ENCODE results near the gene ITPK1. TPM values are rescaled to one million over a fixed set of nuclear protein-coding genes. Genes with fewer than 3 reads are reported as not detected.

The ITPK1 gene
- total and polyA plus RNA-seq, 2 experiments from 2014 or later: 18.7 to 35.0 TPM

DNA sequence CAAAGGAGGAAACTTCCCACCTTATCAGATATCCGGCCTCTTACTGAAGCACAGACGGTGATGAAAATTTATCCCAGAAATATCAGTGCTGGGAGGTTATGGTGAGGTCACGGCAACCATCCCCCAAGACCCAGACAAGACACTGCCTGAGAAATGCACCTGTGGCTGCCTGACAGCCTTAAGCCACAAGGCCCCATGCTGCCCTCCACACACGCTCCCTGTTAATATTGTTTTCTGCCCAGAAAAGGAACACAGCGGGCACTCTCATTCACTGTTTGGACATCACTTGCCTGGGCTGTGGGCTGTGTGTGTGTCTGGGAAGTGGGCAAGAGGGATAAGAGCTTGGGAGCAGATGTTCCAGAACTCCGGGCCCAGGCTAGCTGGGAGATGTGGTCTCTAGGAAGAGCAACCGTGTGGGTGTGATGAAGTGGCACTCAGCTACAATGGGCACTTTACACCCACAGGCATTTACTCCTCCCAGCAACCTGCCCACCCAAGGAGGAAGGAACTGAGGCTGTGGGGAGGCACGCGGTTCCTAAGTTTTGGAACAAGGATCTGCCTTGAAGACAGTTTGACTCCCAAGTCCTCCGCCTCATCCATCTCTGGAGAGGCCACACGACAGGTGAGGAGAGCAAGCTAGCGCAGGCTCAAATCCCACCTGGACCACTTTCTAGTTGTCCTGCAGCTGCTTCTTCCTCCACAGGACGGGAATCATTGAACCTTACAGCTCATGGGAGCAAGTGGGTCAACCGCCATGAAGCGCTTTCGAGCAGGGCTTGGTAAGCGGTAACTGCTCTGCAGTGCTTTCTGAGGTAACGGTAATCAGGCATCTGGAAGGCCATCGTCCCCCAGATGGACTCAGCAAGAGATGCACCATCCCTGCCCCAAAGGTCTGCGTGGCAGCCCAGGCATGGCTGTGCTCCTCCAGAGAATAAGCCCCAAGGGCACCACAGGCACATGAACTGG, 101.4 kb downstream of the ITPK1 start:
- DNase-seq: no peak
- 0 out of 2 replicates have a peak overlapping the region, but pooled peaks have one; percentile 55 for H3K9ac ChIP-seq
- H3K4me2 ChIP-seq (ENCODE audit: unreplicated experiment): no peak overlapping the region
- no peaks in the 10 kb centered on the region for H4K20me1 ChIP-seq (ENCODE audit: insufficient read depth)
- no peak overlapping the region for H3K27ac ChIP-seq
- no peak overlapping the region for H2AFZ ChIP-seq
- no peak overlapping the region for H3K4me3 ChIP-seq
- no peaks in the 10 kb centered on the region; the same call in 1 of the 2 replicates for H3F3A ChIP-seq (ENCODE audit: insufficient read depth)
- in situ Hi-C loops (cut with MboI): no loop called here
- H3K27me3 ChIP-seq (replicated peaks; ENCODE audit: insufficient read depth): no peaks in the 10 kb centered on the region
- no peaks in the 10 kb centered on the region for H3K9me3 ChIP-seq (ENCODE audit: low read depth)
- no peak for TF ChIP-seq EZH2 (IDR thresholded peaks at IDR 0.05; ENCODE audit: insufficient read depth, poor library complexity, severe bottlenecking)
- TF ChIP-seq EZH2phosphoT487 (IDR thresholded peaks at IDR 0.05; ENCODE audit: insufficient read depth, low read depth): no peak
- H3K4me1 ChIP-seq (ENCODE audit: insufficient read depth): peaks cover 31% of the 10 kb centered on the region
- 96% methylated on average over 20 of the region's 20 CpGs for WGBS, 2 experiments (ENCODE audit: low coverage in 1 of 2, low lambda C conversion rate in 2 of 2, missing lambda C conversion rate in 2 of 2)
- no peaks in the 10 kb centered on the region for H3K79me2 ChIP-seq (ENCODE audit: insufficient read depth)
- no peaks in the 10 kb centered on the region for H3K9me2 ChIP-seq (ENCODE audit: insufficient read depth)
- no peaks in the 10 kb centered on the region for H3K36me3 ChIP-seq (ENCODE audit: low read depth)

GRCh38 chr14:93012951-93013719, 102.6 kb downstream of the ITPK1 start:
- Histone ChIP-seq H3K9ac (peak overlapping the region; percentile 55), H3K27ac (peak overlapping the region; percentile 79)

DNA sequence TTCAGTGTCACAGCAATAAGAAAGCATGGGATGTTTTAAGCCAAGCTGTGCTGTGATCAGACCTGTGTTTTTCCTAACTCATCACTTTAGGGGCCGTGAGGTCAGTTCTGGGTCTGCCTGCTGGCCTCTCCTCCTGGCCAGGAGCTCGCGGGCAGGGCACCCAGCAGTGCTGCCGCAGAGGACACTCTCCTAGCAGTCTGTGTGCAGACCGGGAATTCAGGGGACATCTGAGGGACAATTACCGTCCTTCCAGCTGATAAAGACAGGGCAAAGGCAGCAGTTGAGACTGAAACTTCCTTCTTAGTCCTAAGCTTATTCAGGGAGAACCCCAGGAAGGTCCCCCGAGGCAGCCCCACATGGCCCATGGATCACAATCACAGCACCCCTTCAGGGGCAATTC, 103.2 kb downstream of the ITPK1 start:
- Histone ChIP-seq H3K9me3 (ENCODE audit: low read depth) (no peaks in the 10 kb centered on the region), H3K79me2 (ENCODE audit: insufficient read depth) (no peaks in the 10 kb centered on the region), H2AFZ (no peak overlapping the region), H4K20me1 (ENCODE audit: insufficient read depth) (no peaks in the 10 kb centered on the region), H3K27me3 (replicated peaks; ENCODE audit: insufficient read depth) (no peaks in the 10 kb centered on the region), H3K27ac (peak overlapping the region; percentile 79), H3K36me3 (ENCODE audit: low read depth) (no peaks in the 10 kb centered on the region), H3K4me1 (ENCODE audit: insufficient read depth) (peaks cover 50% of the 10 kb centered on the region), H3F3A (ENCODE audit: insufficient read depth) (peaks cover 13% of the 10 kb centered on the region; the same call in 1 of the 2 replicates), H3K9ac (peak overlapping the region; percentile 55), H3K4me2 (ENCODE audit: unreplicated experiment) (no peak overlapping the region), H3K4me3 (no peak overlapping the region), H3K9me2 (ENCODE audit: insufficient read depth) (no peaks in the 10 kb centered on the region)
- WGBS, 2 experiments (ENCODE audit: low coverage in 1 of 2, low lambda C conversion rate in 2 of 2, missing lambda C conversion rate in 2 of 2): 73 to 76% methylated on average over 6 to 7 of the region's 7 CpGs
- TF ChIP-seq EZH2phosphoT487 (IDR thresholded peaks at IDR 0.05; ENCODE audit: insufficient read depth, low read depth) (no peak), EZH2 (IDR thresholded peaks at IDR 0.05; ENCODE audit: insufficient read depth, poor library complexity, severe bottlenecking) (no peak)
- no peak for DNase-seq
- in situ Hi-C loops (cut with MboI): no loop called here

More at GRCh38 chr14:93012951-93013719, 102.6 kb downstream of the ITPK1 start:
- TF ChIP-seq EZH2 (IDR thresholded peaks at IDR 0.05; ENCODE audit: insufficient read depth, poor library complexity, severe bottlenecking) (no peak), EZH2phosphoT487 (IDR thresholded peaks at IDR 0.05; ENCODE audit: insufficient read depth, low read depth) (no peak)
- in situ Hi-C loops (cut with MboI): no loop called here
- WGBS, 2 experiments (ENCODE audit: low coverage in 1 of 2, low lambda C conversion rate in 2 of 2, missing lambda C conversion rate in 2 of 2): 35 to 36% methylated on average over 10 of the region's 10 CpGs
- Histone ChIP-seq H3K4me1 (ENCODE audit: insufficient read depth) (peaks cover 44% of the 10 kb centered on the region), H4K20me1 (ENCODE audit: insufficient read depth) (no peaks in the 10 kb centered on the region), H3K27me3 (replicated peaks; ENCODE audit: insufficient read depth) (no peaks in the 10 kb centered on the region), H3K9me3 (ENCODE audit: low read depth) (no peaks in the 10 kb centered on the region), H3F3A (ENCODE audit: insufficient read depth) (peaks cover 6% of the 10 kb centered on the region; the same call in 1 of the 2 replicates), H3K4me2 (ENCODE audit: unreplicated experiment) (peak overlapping the region; percentile 76), H3K79me2 (ENCODE audit: insufficient read depth) (no peaks in the 10 kb centered on the region), H3K4me3 (0 out of 2 replicates have a peak overlapping the region, but pooled peaks have one; percentile 23), H2AFZ (0 out of 2 replicates have a peak overlapping the region, but pooled peaks have one; percentile 36), H3K36me3 (ENCODE audit: low read depth) (no peaks in the 10 kb centered on the region), H3K9me2 (ENCODE audit: insufficient read depth) (no peaks in the 10 kb centered on the region)
- DNase-seq: peak; percentile 89

DNA sequence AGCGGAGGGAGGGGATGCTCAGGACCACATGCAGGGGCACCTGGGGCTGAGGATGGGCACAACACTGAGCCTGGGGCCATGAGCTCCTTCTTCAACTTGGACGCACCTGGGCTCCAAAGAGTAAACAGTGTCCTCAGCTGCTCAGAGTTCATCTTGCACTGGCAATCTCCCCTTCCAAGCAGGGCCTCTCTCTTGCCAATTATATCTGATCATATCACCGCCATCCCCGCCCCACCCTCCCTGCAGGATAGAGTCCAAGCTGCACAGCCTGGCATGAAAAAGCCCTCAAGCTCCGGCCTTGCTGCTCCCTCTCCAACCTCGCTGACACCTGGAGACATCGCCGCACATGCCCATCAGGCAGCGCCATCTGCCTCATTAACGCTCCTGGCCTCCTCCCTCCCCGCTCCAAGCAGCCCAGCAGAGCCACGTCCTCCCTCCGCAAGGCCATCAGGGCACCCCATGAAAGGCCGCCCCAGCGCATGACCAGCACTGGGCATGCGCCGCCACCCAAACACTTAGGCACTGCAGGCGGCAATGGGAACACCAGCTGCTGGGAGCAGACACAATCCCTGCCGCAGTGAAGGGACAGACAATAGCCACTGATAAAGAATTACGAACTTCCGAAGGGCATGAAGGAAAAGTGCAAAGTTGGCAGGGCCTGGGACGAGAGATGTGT, 103.9 kb downstream of the ITPK1 start:
- H3K4me1 ChIP-seq (ENCODE audit: insufficient read depth): peaks cover 55% of the 10 kb centered on the region
- no peak overlapping the region for H3K27ac ChIP-seq
- no peak overlapping the region for H2AFZ ChIP-seq
- H3K36me3 ChIP-seq (ENCODE audit: low read depth): no peaks in the 10 kb centered on the region
- TF ChIP-seq EZH2 (IDR thresholded peaks at IDR 0.05; ENCODE audit: insufficient read depth, poor library complexity, severe bottlenecking): no peak
- TF ChIP-seq EZH2phosphoT487 (IDR thresholded peaks at IDR 0.05; ENCODE audit: insufficient read depth, low read depth): no peak
- peaks cover 14% of the 10 kb centered on the region; the same call in 1 of the 2 replicates for H3F3A ChIP-seq (ENCODE audit: insufficient read depth)
- no peaks in the 10 kb centered on the region for H4K20me1 ChIP-seq (ENCODE audit: insufficient read depth)
- in situ Hi-C loops (cut with MboI): no loop called here
- no peak for DNase-seq
- H3K9me3 ChIP-seq (ENCODE audit: low read depth): no peaks in the 10 kb centered on the region
- no peak overlapping the region for H3K9ac ChIP-seq
- WGBS, 2 experiments (ENCODE audit: low coverage in 1 of 2, low lambda C conversion rate in 2 of 2, missing lambda C conversion rate in 2 of 2): 91 to 94% methylated on average over 22 of the region's 22 CpGs
- H3K79me2 ChIP-seq (ENCODE audit: insufficient read depth): no peaks in the 10 kb centered on the region
- H3K4me3 ChIP-seq: no peak overlapping the region
- H3K4me2 ChIP-seq (ENCODE audit: unreplicated experiment): no peak overlapping the region
- no peaks in the 10 kb centered on the region for H3K27me3 ChIP-seq (replicated peaks; ENCODE audit: insufficient read depth)
- H3K9me2 ChIP-seq (ENCODE audit: insufficient read depth): no peaks in the 10 kb centered on the region

Data from GM23248 (cell line).